Esophagus muscularis mucosa (tissue), 3 donors: ENCODE measurements around the gene RNU7-1.

ENCODE experiments used
- POLR2A ChIP-seq: fragments of 450-650 bp; IDR thresholded peaks from one replicate; pipeline ENCODE4 v1.6.1; 2017; ENCODE audit warnings: antibody characterized with exemption, moderate library complexity, mild to moderate bottlenecking, low read depth
- POLR2AphosphoS5 ChIP-seq, 2 donors: sonication (generic); formaldehyde crosslinking; IDR thresholded peaks; one replicate each; pipeline ENCODE4 v1.6.1; 2017; ENCODE audit warnings: antibody characterized with exemption in 2 of 2
- TF ChIP-seq, protein P1 (sequence below), 3 experiments: fragments of 200-600 bp in 2 of 3; fragments of 450-650 bp in 1 of 3; sonication (generic) in 2 of 3; IDR thresholded peaks; one replicate each; pipeline ENCODE4 v1.5.1; 2017 to 2019; ENCODE audit warnings: antibody characterized with exemption in 3 of 3, mild to moderate bottlenecking in 2 of 3, moderate library complexity in 1 of 3

DNA sequence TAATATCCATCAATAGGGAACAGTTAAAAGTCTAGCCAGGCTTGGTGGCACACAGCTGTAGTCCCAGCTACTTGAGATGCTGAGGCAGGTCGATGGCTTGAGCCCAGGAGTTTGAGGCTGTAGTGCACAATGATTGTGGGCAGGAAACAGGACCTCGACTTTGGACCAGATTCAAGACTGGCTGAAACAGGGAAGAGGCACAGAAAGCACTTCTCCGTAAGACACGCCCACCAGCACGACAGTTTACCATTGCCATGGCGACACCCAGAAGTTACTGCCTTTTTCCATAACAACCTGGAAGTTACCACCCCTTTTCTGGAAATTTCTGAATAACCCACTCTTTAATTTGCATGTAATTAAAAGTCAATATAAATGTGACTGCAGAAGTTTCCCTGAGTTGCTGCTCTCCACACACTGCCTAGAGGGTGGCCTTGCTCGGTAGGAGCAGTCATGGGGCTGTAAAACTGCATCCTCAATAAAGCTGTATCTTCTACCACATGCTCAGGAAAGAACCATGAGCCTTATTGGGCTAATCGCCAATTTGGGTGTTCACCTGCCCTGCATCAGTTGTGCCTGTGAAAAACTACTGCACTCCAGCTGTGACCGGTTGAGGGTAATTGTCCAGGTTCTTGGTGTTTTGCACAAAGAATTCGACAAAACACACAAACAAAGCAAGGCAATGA is 43.6 kb upstream of the RNU7-1 start:
- TF ChIP-seq, protein P1, sequence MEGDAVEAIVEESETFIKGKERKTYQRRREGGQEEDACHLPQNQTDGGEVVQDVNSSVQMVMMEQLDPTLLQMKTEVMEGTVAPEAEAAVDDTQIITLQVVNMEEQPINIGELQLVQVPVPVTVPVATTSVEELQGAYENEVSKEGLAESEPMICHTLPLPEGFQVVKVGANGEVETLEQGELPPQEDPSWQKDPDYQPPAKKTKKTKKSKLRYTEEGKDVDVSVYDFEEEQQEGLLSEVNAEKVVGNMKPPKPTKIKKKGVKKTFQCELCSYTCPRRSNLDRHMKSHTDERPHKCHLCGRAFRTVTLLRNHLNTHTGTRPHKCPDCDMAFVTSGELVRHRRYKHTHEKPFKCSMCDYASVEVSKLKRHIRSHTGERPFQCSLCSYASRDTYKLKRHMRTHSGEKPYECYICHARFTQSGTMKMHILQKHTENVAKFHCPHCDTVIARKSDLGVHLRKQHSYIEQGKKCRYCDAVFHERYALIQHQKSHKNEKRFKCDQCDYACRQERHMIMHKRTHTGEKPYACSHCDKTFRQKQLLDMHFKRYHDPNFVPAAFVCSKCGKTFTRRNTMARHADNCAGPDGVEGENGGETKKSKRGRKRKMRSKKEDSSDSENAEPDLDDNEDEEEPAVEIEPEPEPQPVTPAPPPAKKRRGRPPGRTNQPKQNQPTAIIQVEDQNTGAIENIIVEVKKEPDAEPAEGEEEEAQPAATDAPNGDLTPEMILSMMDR (IDR thresholded peaks at IDR 0.05): no peak
- TF ChIP-seq POLR2A (no peak), POLR2AphosphoS5 (IDR thresholded peaks at IDR 0.05) (no peak)
